ENCODE measurements around the gene GOLGA8B. TPM values are rescaled to one million over a fixed set of nuclear protein-coding genes. Genes with fewer than 3 reads are reported as not detected.

GOLGA8B gene
- total RNA-seq, 1 donor from 2014 or later: 161 TPM

- H3K36me3 Mint-ChIP-seq (ENCODE audit: unreplicated experiment): no peaks in the 10 kb centered on the region
- no peaks in the 10 kb centered on the region for H3K27me3 Mint-ChIP-seq (ENCODE audit: unreplicated experiment)
- TF ChIP-seq CTCF (IDR thresholded peaks at IDR 0.05; ENCODE audit: partially characterized antibody, unreplicated experiment): no peak
- peaks cover 8% of the 10 kb centered on the region for H3K4me1 Mint-ChIP-seq (ENCODE audit: low read depth, unreplicated experiment)
- H3K9me3 Mint-ChIP-seq (ENCODE audit: unreplicated experiment): no peaks in the 10 kb centered on the region
- no peak for DNase-seq
- H3K27ac Mint-ChIP-seq (ENCODE audit: unreplicated experiment): no peak overlapping the region
- H3K4me3 Mint-ChIP-seq (ENCODE audit: unreplicated experiment): no peak overlapping the region
Observed at GRCh38 chr15:34620814-34621213, 37.4 kb upstream of the GOLGA8B start.

- Mint-ChIP-seq H3K4me3 (ENCODE audit: unreplicated experiment) (no peak overlapping the region), H3K27ac (ENCODE audit: unreplicated experiment) (no peak overlapping the region), H3K9me3 (ENCODE audit: unreplicated experiment) (no peaks in the 10 kb centered on the region), H3K36me3 (ENCODE audit: unreplicated experiment) (no peaks in the 10 kb centered on the region), H3K27me3 (ENCODE audit: unreplicated experiment) (no peaks in the 10 kb centered on the region), H3K4me1 (ENCODE audit: low read depth, unreplicated experiment) (peaks cover 8% of the 10 kb centered on the region)
- no peak for TF ChIP-seq CTCF (IDR thresholded peaks at IDR 0.05; ENCODE audit: partially characterized antibody, unreplicated experiment)
- DNase-seq: no peak
Observed at GRCh38 chr15:34620142-34620541, 36.7 kb upstream of the GOLGA8B start.

- H3K27me3 Mint-ChIP-seq (ENCODE audit: unreplicated experiment): no peaks in the 10 kb centered on the region
Observed at GRCh38 chr15:34619151-34619550, 35.7 kb upstream of the GOLGA8B start.

GRCh38 chr15:34618073-34618472, 34.6 kb upstream of the GOLGA8B start:
- no peak overlapping the region for H3K4me3 Mint-ChIP-seq (ENCODE audit: unreplicated experiment)
- no peaks in the 10 kb centered on the region for H3K27me3 Mint-ChIP-seq (ENCODE audit: unreplicated experiment)
- H3K36me3 Mint-ChIP-seq (ENCODE audit: unreplicated experiment): no peaks in the 10 kb centered on the region
- H3K27ac Mint-ChIP-seq (ENCODE audit: unreplicated experiment): no peak overlapping the region
- DNase-seq: no peak
- TF ChIP-seq CTCF (IDR thresholded peaks at IDR 0.05; ENCODE audit: partially characterized antibody, unreplicated experiment): no peak
- H3K9me3 Mint-ChIP-seq (ENCODE audit: unreplicated experiment): no peaks in the 10 kb centered on the region
- peaks cover 8% of the 10 kb centered on the region for H3K4me1 Mint-ChIP-seq (ENCODE audit: low read depth, unreplicated experiment)

More at GRCh38 chr15:34619151-34619550, 35.7 kb upstream of the GOLGA8B start:
- peaks cover 8% of the 10 kb centered on the region for H3K4me1 Mint-ChIP-seq (ENCODE audit: low read depth, unreplicated experiment)
- TF ChIP-seq CTCF (IDR thresholded peaks at IDR 0.05; ENCODE audit: partially characterized antibody, unreplicated experiment): no peak
- H3K4me3 Mint-ChIP-seq (ENCODE audit: unreplicated experiment): no peak overlapping the region
- no peak overlapping the region for H3K27ac Mint-ChIP-seq (ENCODE audit: unreplicated experiment)
- no peaks in the 10 kb centered on the region for H3K36me3 Mint-ChIP-seq (ENCODE audit: unreplicated experiment)
- no peaks in the 10 kb centered on the region for H3K9me3 Mint-ChIP-seq (ENCODE audit: unreplicated experiment)
- DNase-seq: no peak

- H3K27ac Mint-ChIP-seq (ENCODE audit: unreplicated experiment): no peak overlapping the region
- no peak for TF ChIP-seq CTCF (IDR thresholded peaks at IDR 0.05; ENCODE audit: partially characterized antibody, unreplicated experiment)
- no peaks in the 10 kb centered on the region for H3K27me3 Mint-ChIP-seq (ENCODE audit: unreplicated experiment)
- H3K9me3 Mint-ChIP-seq (ENCODE audit: unreplicated experiment): no peaks in the 10 kb centered on the region
- no peak for DNase-seq
- H3K36me3 Mint-ChIP-seq (ENCODE audit: unreplicated experiment): no peaks in the 10 kb centered on the region
- H3K4me3 Mint-ChIP-seq (ENCODE audit: unreplicated experiment): no peak overlapping the region
- H3K4me1 Mint-ChIP-seq (ENCODE audit: low read depth, unreplicated experiment): peaks cover 8% of the 10 kb centered on the region
Observed at GRCh38 chr15:34616613-34617012, 33.2 kb upstream of the GOLGA8B start.
